ENCODE results near the gene THUMPD2. TPM values are rescaled to one million over a fixed set of nuclear protein-coding genes. Genes with fewer than 3 reads are reported as not detected.

Gene THUMPD2
- total RNA-seq, 1 experiment from 2014 or later, result 19.6 TPM

GRCh38 chr2:39724828-39725144 lies 54.3 kb downstream of the THUMPD2 start (continued):
- no peak for TF ChIP-seq PRDM15 (CRISPR knock-in tag; IDR thresholded peaks at IDR 0.05)
- no peak for TF ChIP-seq ZNF512 (CRISPR knock-in tag; IDR thresholded peaks at IDR 0.05; ENCODE audit: borderline replicate concordance)

GRCh38 chr2:39723946-39724827 lies 54.9 kb downstream of the THUMPD2 start:
- Mint-ChIP-seq H3K27ac (no peak overlapping the region), H3K36me3 (no peaks in the 10 kb centered on the region), H3K4me3 (no peak overlapping the region), H3K9me3 (peaks cover 5% of the 10 kb centered on the region), H3K27me3 (ENCODE audit: low read depth) (no peaks in the 10 kb centered on the region), H3K4me1 (peaks cover 42% of the 10 kb centered on the region)
- no peak for DNase-seq (ENCODE audit: low spot score)
- no peak for ATAC-seq
- ChIA-PET POLR2A (no interaction called here), CTCF (interaction anchor here (1.1 kb wide), 1 partner anchor 130 kb away, joined by 3 read pairs; no protein-coding TSS in a partner anchor)
- no peak for TF ChIP-seq MXD4 (CRISPR knock-in tag; IDR thresholded peaks at IDR 0.05; ENCODE audit: borderline replicate concordance)
- TF ChIP-seq FOXP1 (CRISPR knock-in tag; IDR thresholded peaks at IDR 0.05; ENCODE audit: borderline replicate concordance), result no peak
- TF ChIP-seq ZNF532 (CRISPR knock-in tag; IDR thresholded peaks at IDR 0.05; ENCODE audit: borderline replicate concordance), result no peak
- TF ChIP-seq ZBTB21 (CRISPR knock-in tag; IDR thresholded peaks at IDR 0.05; ENCODE audit: borderline replicate concordance), result no peak
- TF ChIP-seq ATF1 (CRISPR knock-in tag; IDR thresholded peaks at IDR 0.05), result no peak
- no peak for TF ChIP-seq JUN (CRISPR knock-in tag; IDR thresholded peaks at IDR 0.05)
- no peak for TF ChIP-seq KAT7 (CRISPR knock-in tag; IDR thresholded peaks at IDR 0.05; ENCODE audit: borderline replicate concordance)
- no peak for TF ChIP-seq ARID4B (CRISPR knock-in tag; IDR thresholded peaks at IDR 0.05; ENCODE audit: borderline replicate concordance)
- TF ChIP-seq ZNF671 (CRISPR knock-in tag; IDR thresholded peaks at IDR 0.05), result no peak
- no peak for TF ChIP-seq AFF4 (CRISPR knock-in tag; IDR thresholded peaks at IDR 0.05; ENCODE audit: borderline replicate concordance)
- no peak for TF ChIP-seq EMX1 (CRISPR knock-in tag; IDR thresholded peaks at IDR 0.05)
- TF ChIP-seq ATF2 (CRISPR knock-in tag; IDR thresholded peaks at IDR 0.05; ENCODE audit: borderline replicate concordance, low read depth), result no peak
